Measurements from ENCODE around the gene CHKB.
"Not testable (repeated sequence)": the region's sequence is repeated elsewhere in the genome, so short reads cannot be mapped to it uniquely, and the experiment has no call there.

CHKB gene

GRCh38 chr22:50536226-50536625 is 46.4 kb downstream of the CHKB start (continued):
- TF ChIP-seq, protein P1, sequence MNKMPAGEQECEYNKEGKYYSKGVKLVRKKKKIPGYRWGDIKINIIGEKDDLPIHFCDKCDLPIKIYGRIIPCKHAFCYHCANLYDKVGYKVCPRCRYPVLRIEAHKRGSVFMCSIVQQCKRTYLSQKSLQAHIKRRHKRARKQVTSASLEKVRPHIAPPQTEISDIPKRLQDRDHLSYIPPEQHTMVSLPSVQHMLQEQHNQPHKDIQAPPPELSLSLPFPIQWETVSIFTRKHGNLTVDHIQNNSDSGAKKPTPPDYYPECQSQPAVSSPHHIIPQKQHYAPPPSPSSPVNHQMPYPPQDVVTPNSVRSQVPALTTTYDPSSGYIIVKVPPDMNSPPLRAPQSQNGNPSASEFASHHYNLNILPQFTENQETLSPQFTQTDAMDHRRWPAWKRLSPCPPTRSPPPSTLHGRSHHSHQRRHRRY (tag by site-specific recombination; IDR thresholded peaks at IDR 0.05): no peak
- TF ChIP-seq ZIC2 (tag by site-specific recombination; IDR thresholded peaks at IDR 0.05) (no peak), ZNF132 (tag by site-specific recombination; IDR thresholded peaks at IDR 0.05; ENCODE audit: borderline replicate concordance) (no peak)
- TF ChIP-seq, protein P2, sequence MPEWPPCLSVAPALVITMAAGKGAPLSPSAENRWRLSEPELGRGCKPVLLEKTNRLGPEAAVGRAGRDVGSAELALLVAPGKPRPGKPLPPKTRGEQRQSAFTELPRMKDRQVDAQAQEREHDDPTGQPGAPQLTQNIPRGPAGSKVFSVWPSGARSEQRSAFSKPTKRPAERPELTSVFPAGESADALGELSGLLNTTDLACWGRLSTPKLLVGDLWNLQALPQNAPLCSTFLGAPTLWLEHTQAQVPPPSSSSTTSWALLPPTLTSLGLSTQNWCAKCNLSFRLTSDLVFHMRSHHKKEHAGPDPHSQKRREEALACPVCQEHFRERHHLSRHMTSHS (tag by site-specific recombination; IDR thresholded peaks at IDR 0.05): no peak

DNA sequence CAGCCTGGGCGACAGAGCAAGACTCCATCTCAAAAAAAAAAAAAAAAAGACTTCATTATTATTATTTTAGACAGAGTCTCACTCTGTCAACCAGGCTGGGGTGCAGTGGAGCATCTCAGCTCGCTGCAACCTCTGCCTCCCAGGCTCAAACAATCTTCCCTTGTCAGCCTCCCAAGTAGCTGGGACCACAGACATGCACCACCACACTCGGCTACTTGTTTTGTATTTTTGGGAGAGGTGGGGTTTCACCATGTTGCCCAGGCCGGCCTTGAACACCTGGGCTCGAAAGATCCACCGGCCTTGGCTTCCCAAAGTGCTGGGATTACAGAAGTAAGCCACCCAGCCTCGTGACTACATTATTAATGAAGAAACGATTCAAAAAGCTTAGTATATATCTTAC is 47.5 kb downstream of the CHKB start:
- Histone ChIP-seq H3K4me3 (ENCODE audit: low read depth, low read length) (no peak overlapping the region), H3K36me3 (ENCODE audit: control insufficient read depth in 2 of 2, insufficient read depth in 1 of 2, low read length in 2 of 2) (no peaks in the 10 kb centered on the region), H3K4me1 (ENCODE audit: control insufficient read depth, insufficient read depth, low read length) (peaks cover 5% of the 10 kb centered on the region), H3K9me3 (ENCODE audit: control insufficient read depth, insufficient read depth, low read depth, low read length) (no peaks in the 10 kb centered on the region), H3K27ac (ENCODE audit: extremely low read depth, low read depth, low read length) (no peak overlapping the region)
- CTCF ChIA-PET: interaction anchor here (0.6 to 1.5 kb wide), 6 partner anchors 9 to 396 kb away, joined by 3 to 6 read pairs (median 3); partner anchors contain the start of gene SCO2
- no peak for TF ChIP-seq KLF1 (tag by site-specific recombination; IDR thresholded peaks at IDR 0.05)
- POLR2A ChIA-PET: interaction anchor here (0.5 to 1.0 kb wide), 3 partner anchors 35 to 429 kb away, joined by 3 to 8 read pairs (median 4); no protein-coding TSS in a partner anchor

DNA sequence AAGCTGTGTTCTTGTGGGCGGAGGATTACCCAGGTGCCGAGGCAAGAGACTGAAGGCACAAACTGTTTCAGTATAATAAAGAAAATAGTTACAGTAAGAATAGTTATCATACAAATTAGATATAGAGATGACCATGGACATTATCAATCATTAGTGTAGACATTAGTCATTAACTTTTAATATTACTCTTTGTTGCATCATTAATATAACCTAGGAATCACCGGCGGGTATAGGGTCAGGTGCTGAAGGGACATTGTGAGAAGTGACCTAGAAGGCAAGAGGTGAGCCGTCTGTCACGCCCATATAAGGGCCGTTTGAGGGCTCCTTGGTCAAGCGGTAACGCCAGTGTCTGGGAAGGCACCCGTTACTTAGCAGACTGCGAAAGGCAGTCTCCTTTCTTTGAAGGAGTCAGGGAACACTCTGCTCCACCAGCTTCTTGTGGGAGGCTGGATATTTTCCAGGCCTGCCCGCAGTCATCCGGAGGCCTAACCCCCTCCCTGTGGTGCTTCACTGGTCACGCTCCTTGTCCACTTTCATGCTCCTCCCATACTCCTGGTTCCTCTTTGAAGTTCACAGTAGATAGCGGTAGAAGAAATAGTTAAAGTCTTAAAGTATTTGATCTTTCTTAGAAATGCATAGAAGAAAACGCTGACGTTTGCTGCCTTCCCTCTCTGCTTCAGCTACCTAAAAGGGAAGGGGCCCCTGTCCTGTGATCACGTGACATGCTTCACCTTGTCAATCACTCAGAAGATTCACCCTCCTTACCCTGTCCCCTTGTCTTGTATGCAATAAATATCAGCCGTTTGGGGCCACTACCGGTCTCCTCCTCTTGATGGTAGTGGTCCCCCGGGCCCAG is 48.6 kb downstream of the CHKB start:
- H3K4me1 ChIP-seq (ENCODE audit: control insufficient read depth, insufficient read depth, low read length); H3K27ac ChIP-seq (ENCODE audit: extremely low read depth, low read depth, low read length); H3K9me3 ChIP-seq (ENCODE audit: control insufficient read depth, insufficient read depth, low read depth, low read length); H3K4me3 ChIP-seq (ENCODE audit: low read depth, low read length); H3K36me3 ChIP-seq (ENCODE audit: control insufficient read depth in 2 of 2, insufficient read depth in 1 of 2, low read length in 2 of 2): not testable (repeated sequence)
- ChIA-PET CTCF (interaction anchor here (0.6 to 1.2 kb wide), 2 partner anchors 8 to 47 kb away, joined by 3 to 5 read pairs; partner anchors contain the start of gene SCO2), POLR2A (interaction anchor here (0.5 to 1.0 kb wide), 3 partner anchors 36 to 428 kb away, joined by 3 to 8 read pairs (median 4); no protein-coding TSS in a partner anchor)
- TF ChIP-seq EGR2 (tag by site-specific recombination; IDR thresholded peaks at IDR 0.05; ENCODE audit: low read depth): 0 out of 2 replicates have a peak, but pooled peaks have one; percentile 0

- TF ChIP-seq ZNF121 (tag by site-specific recombination; IDR thresholded peaks at IDR 0.05) (peak; percentile 90), ZBTB7A (tag by site-specific recombination; IDR thresholded peaks at IDR 0.05; ENCODE audit: low read depth) (no peak), GLI2 (tag by site-specific recombination; IDR thresholded peaks at IDR 0.05; ENCODE audit: borderline replicate concordance, low read depth) (no peak)
- TF ChIP-seq, protein P3, sequence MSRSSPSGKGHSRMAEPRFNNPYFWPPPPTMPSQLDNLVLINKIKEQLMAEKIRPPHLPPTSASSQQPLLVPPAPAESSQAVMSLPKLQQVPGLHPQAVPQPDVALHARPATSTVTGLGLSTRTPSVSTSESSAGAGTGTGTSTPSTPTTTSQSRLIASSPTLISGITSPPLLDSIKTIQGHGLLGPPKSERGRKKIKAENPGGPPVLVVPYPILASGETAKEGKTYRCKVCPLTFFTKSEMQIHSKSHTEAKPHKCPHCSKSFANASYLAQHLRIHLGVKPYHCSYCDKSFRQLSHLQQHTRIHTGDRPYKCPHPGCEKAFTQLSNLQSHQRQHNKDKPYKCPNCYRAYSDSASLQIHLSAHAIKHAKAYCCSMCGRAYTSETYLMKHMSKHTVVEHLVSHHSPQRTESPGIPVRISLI (tag by site-specific recombination; IDR thresholded peaks at IDR 0.05): 0 out of 2 replicates have a peak, but pooled peaks have one; percentile 31
- H3K4me1 ChIP-seq (ENCODE audit: control insufficient read depth, insufficient read depth, low read length): no peaks in the 10 kb centered on the region; the same call in 1 of the 2 replicates
- H3K4me3 ChIP-seq (ENCODE audit: low read depth, low read length): no peak overlapping the region
- no peaks in the 10 kb centered on the region for H3K9me3 ChIP-seq (ENCODE audit: control insufficient read depth, insufficient read depth, low read depth, low read length)
- H3K27ac ChIP-seq (ENCODE audit: extremely low read depth, low read depth, low read length): no peak overlapping the region
- no peaks in the 10 kb centered on the region for H3K36me3 ChIP-seq (ENCODE audit: control insufficient read depth in 2 of 2, insufficient read depth in 1 of 2, low read length in 2 of 2)
- POLR2A ChIA-PET: interaction anchor here (0.6 kb wide), 1 partner anchor 231 kb away, joined by 4 read pairs; no protein-coding TSS in a partner anchor
- CTCF ChIA-PET: interaction anchor here (1.2 kb wide), 1 partner anchor 7 kb away, joined by 5 read pairs; the partner anchor contains the start of gene SCO2
Measured at GRCh38 chr22:50532824-50533796, 49.5 kb downstream of the CHKB start.
